NCI-H82 treated with DMSO at 0.1 percent for 48 hours (cell line): ENCODE measurements around the gene CHRD.
A peak's percentile ranks its signal among the peaks of the same experiment; 100 is the strongest.
"Not testable (repeated sequence)": the region's sequence is repeated elsewhere in the genome, so short reads cannot be mapped to it uniquely, and the experiment has no call there.

Experiments used
- DNase-seq: peaks from one replicate; lab custom pipeline; 2025; ENCODE audit not compliant: unreplicated experiment; lab: John Stamatoyannopoulos, UW

The CHRD gene

GRCh38 chr3:184379358-184380184 is at the start of gene CHRD:
Gene CHRD (plus strand): TSS chr3:184380054. CDS start chr3:184380319, 265 bp downstream.
- DNase-seq = no peak

- DNase-seq = no peak
Observed at GRCh38 chr3:184332370-184333090, 47.3 kb upstream of the CHRD start.

GRCh38 chr3:184333190-184333589 is 46.7 kb upstream of the CHRD start:
- no peak for DNase-seq

- no peak for DNase-seq
Observed at GRCh38 chr3:184333700-184334099, 46.2 kb upstream of the CHRD start.

- DNase-seq = no peak
Observed at GRCh38 chr3:184334470-184335158, 45.2 kb upstream of the CHRD start.

- DNase-seq = no peak
Observed at GRCh38 chr3:184335291-184335660, 44.6 kb upstream of the CHRD start.

- peak; percentile 67 for DNase-seq
Observed at GRCh38 chr3:184335661-184336546, 44.0 kb upstream of the CHRD start.

- DNase-seq = peak; percentile 22
Observed at GRCh38 chr3:184336547-184337398, 43.1 kb upstream of the CHRD start.

- DNase-seq = no peak
Observed at GRCh38 chr3:184337399-184337714, 42.5 kb upstream of the CHRD start, which contains the start of gene FAM131A. Gene FAM131A (plus strand): TSS chr3:184337600. CDS start chr3:184337631, 31 bp downstream.

- DNase-seq = no peak
Observed at GRCh38 chr3:184337981-184338380, 41.9 kb upstream of the CHRD start.

- peak; percentile 13 for DNase-seq
Observed at GRCh38 chr3:184338511-184338945, 41.3 kb upstream of the CHRD start.

- DNase-seq = no peak
Observed at GRCh38 chr3:184339001-184339400, 40.9 kb upstream of the CHRD start.

- DNase-seq = not testable (repeated sequence)
Observed at GRCh38 chr3:184339451-184340135, 40.3 kb upstream of the CHRD start.

GRCh38 chr3:184341925-184342324 is 37.9 kb upstream of the CHRD start:
- no peak for DNase-seq

- no peak for DNase-seq
Observed at GRCh38 chr3:184343200-184343876, 36.5 kb upstream of the CHRD start.

GRCh38 chr3:184344579-184345316 is 35.1 kb upstream of the CHRD start:
- no peak for DNase-seq

GRCh38 chr3:184345317-184346144 is 34.3 kb upstream of the CHRD start:
- DNase-seq = peak; percentile 27
